Activated T-helper 17 cell treated with anti-CD3 and anti-CD28 coated beads, Interleukin-2, amount 50 U/mL, for 72 hours (primary cell): Measurements from ENCODE around the gene SDHC. TPM values are rescaled to one million over a fixed set of nuclear protein-coding genes. Genes with fewer than 3 reads are reported as not detected.

ENCODE experiments used
- ATAC-seq: fragments of 150-1000 bp; cut with Tn5 transposase; replicated peaks from 2 replicates; pipeline ENCODE4 v1.10.0; 2021; ENCODE audit warnings: mild to moderate bottlenecking, moderate library complexity
- H3K27ac Mint-ChIP-seq: one replicate; pipeline ENCODE4 v1.8.0; 2022; ENCODE audit warnings: mixed read lengths
- H3K27me3 Mint-ChIP-seq: one replicate; pipeline ENCODE4 v1.8.0; 2022; ENCODE audit warnings: mixed read lengths
- H3K36me3 Mint-ChIP-seq: one replicate; pipeline ENCODE4 v1.8.0; 2022; ENCODE audit warnings: low read depth, mild to moderate bottlenecking, mixed read lengths
- H3K4me1 Mint-ChIP-seq: one replicate; pipeline ENCODE4 v1.8.0; 2022; ENCODE audit warnings: mixed read lengths
- H3K4me3 Mint-ChIP-seq: one replicate; pipeline ENCODE4 v1.8.0; 2022; ENCODE audit warnings: mild to moderate bottlenecking, mixed read lengths
- H3K9me3 Mint-ChIP-seq: one replicate; pipeline ENCODE4 v1.8.0; 2022; ENCODE audit warnings: mixed read lengths
- total RNA-seq, 2 donors: library from RNA; stranded (reverse); gene quantifications; one replicate each; pipeline ENCODE4 v1.2.3, GENCODE V29; 2022

Gene SDHC
- total RNA-seq = 100 to 1,000 TPM; 144 to 222 TPM

GRCh38 chr1:161314201-161314981, at the start of gene SDHC:
Gene SDHC, plus strand, starts transcription at chr1:161314381. Its CDS starts 25 bp downstream, at chr1:161314406.
- H3K9me3 Mint-ChIP-seq = no peaks in the 10 kb centered on the region
- peak; percentile 100 for ATAC-seq
- H3K4me1 Mint-ChIP-seq = peaks cover 9% of the 10 kb centered on the region
- H3K27me3 Mint-ChIP-seq = no peaks in the 10 kb centered on the region
- peak within 1 kb of the TSS; percentile 96 for H3K4me3 Mint-ChIP-seq
- peaks cover 6% of the 10 kb centered on the region for H3K36me3 Mint-ChIP-seq
- H3K27ac Mint-ChIP-seq = peak within 1 kb of the TSS; percentile 98

- Mint-ChIP-seq H3K27ac (no peak overlapping the region), H3K36me3 (no peaks in the 10 kb centered on the region), H3K4me3 (no peak overlapping the region), H3K4me1 (no peaks in the 10 kb centered on the region), H3K9me3 (no peaks in the 10 kb centered on the region), H3K27me3 (peaks cover 28% of the 10 kb centered on the region)
- no peak for ATAC-seq
These were observed 48.9 kb upstream of the SDHC start for GRCh38 chr1:161265305-161265704.

- Mint-ChIP-seq H3K27ac (no peak overlapping the region), H3K4me3 (no peak overlapping the region), H3K36me3 (no peaks in the 10 kb centered on the region), H3K9me3 (no peaks in the 10 kb centered on the region), H3K27me3 (peaks cover 19% of the 10 kb centered on the region), H3K4me1 (no peaks in the 10 kb centered on the region)
- ATAC-seq = no peak
These were observed 48.0 kb upstream of the SDHC start for GRCh38 chr1:161266202-161266601.

GRCh38 chr1:161266836-161267235, 47.3 kb upstream of the SDHC start:
- H3K36me3 Mint-ChIP-seq = no peaks in the 10 kb centered on the region
- H3K9me3 Mint-ChIP-seq = no peaks in the 10 kb centered on the region
- no peak overlapping the region for H3K27ac Mint-ChIP-seq
- H3K4me3 Mint-ChIP-seq = no peak overlapping the region
- peaks cover 13% of the 10 kb centered on the region for H3K27me3 Mint-ChIP-seq
- H3K4me1 Mint-ChIP-seq = no peaks in the 10 kb centered on the region
- ATAC-seq = no peak

- ATAC-seq = no peak
- no peak overlapping the region for H3K27ac Mint-ChIP-seq
These were observed 46.9 kb upstream of the SDHC start for GRCh38 chr1:161267321-161267720.

GRCh38 chr1:161273402-161273801, 40.8 kb upstream of the SDHC start:
- Mint-ChIP-seq H3K9me3 (no peaks in the 10 kb centered on the region), H3K4me3 (no peak overlapping the region), H3K27ac (no peak overlapping the region), H3K4me1 (no peaks in the 10 kb centered on the region), H3K36me3 (no peaks in the 10 kb centered on the region), H3K27me3 (peaks cover 11% of the 10 kb centered on the region)
- no peak for ATAC-seq

More at GRCh38 chr1:161267321-161267720, 46.9 kb upstream of the SDHC start:
- Mint-ChIP-seq H3K36me3 (no peaks in the 10 kb centered on the region), H3K4me1 (no peaks in the 10 kb centered on the region), H3K27me3 (peaks cover 11% of the 10 kb centered on the region), H3K9me3 (no peaks in the 10 kb centered on the region), H3K4me3 (no peak overlapping the region)

- H3K27me3 Mint-ChIP-seq = peaks cover 11% of the 10 kb centered on the region
- ATAC-seq = no peak
- no peaks in the 10 kb centered on the region for H3K4me1 Mint-ChIP-seq
- H3K36me3 Mint-ChIP-seq = no peaks in the 10 kb centered on the region
- no peak overlapping the region for H3K4me3 Mint-ChIP-seq
- no peaks in the 10 kb centered on the region for H3K9me3 Mint-ChIP-seq
- H3K27ac Mint-ChIP-seq = no peak overlapping the region
These were observed 39.3 kb upstream of the SDHC start for GRCh38 chr1:161274874-161275273.

GRCh38 chr1:161282991-161283390, 31.2 kb upstream of the SDHC start:
- Mint-ChIP-seq H3K4me1 (no peaks in the 10 kb centered on the region), H3K9me3 (no peaks in the 10 kb centered on the region), H3K4me3 (no peak overlapping the region), H3K27me3 (peaks cover 4% of the 10 kb centered on the region), H3K36me3 (no peaks in the 10 kb centered on the region), H3K27ac (no peak overlapping the region)
- no peak for ATAC-seq

GRCh38 chr1:161285113-161285512, 29.1 kb upstream of the SDHC start:
- H3K36me3 Mint-ChIP-seq = no peaks in the 10 kb centered on the region
- H3K27ac Mint-ChIP-seq = no peak overlapping the region
- no peak overlapping the region for H3K4me3 Mint-ChIP-seq
- H3K4me1 Mint-ChIP-seq = no peaks in the 10 kb centered on the region
- no peak for ATAC-seq
- peaks cover 4% of the 10 kb centered on the region for H3K27me3 Mint-ChIP-seq
- no peaks in the 10 kb centered on the region for H3K9me3 Mint-ChIP-seq

- no peak overlapping the region for H3K4me3 Mint-ChIP-seq
- ATAC-seq = no peak
- H3K27me3 Mint-ChIP-seq = peaks cover 4% of the 10 kb centered on the region
- H3K9me3 Mint-ChIP-seq = no peaks in the 10 kb centered on the region
- H3K36me3 Mint-ChIP-seq = no peaks in the 10 kb centered on the region
- H3K27ac Mint-ChIP-seq = no peak overlapping the region
- no peaks in the 10 kb centered on the region for H3K4me1 Mint-ChIP-seq
These were observed 28.7 kb upstream of the SDHC start for GRCh38 chr1:161285521-161285920.

GRCh38 chr1:161287482-161288054, 26.6 kb upstream of the SDHC start:
- ATAC-seq = no peak
- H3K4me1 Mint-ChIP-seq = no peaks in the 10 kb centered on the region
- no peaks in the 10 kb centered on the region for H3K9me3 Mint-ChIP-seq
- peaks cover 4% of the 10 kb centered on the region for H3K27me3 Mint-ChIP-seq
- no peak overlapping the region for H3K27ac Mint-ChIP-seq
- no peaks in the 10 kb centered on the region for H3K36me3 Mint-ChIP-seq
- no peak overlapping the region for H3K4me3 Mint-ChIP-seq

- Mint-ChIP-seq H3K36me3 (no peaks in the 10 kb centered on the region), H3K27me3 (peaks cover 4% of the 10 kb centered on the region), H3K27ac (no peak overlapping the region), H3K9me3 (no peaks in the 10 kb centered on the region), H3K4me1 (no peaks in the 10 kb centered on the region), H3K4me3 (no peak overlapping the region)
- no peak for ATAC-seq
These were observed 23.4 kb upstream of the SDHC start for GRCh38 chr1:161290779-161291178.

- Mint-ChIP-seq H3K4me1 (peaks cover 5% of the 10 kb centered on the region), H3K4me3 (no peak overlapping the region), H3K9me3 (no peaks in the 10 kb centered on the region), H3K27me3 (no peaks in the 10 kb centered on the region), H3K27ac (peak overlapping the region; percentile 47), H3K36me3 (peaks cover 4% of the 10 kb centered on the region)
- no peak for ATAC-seq
These were observed 16.8 kb upstream of the SDHC start for GRCh38 chr1:161297415-161297814.

- Mint-ChIP-seq H3K27me3 (no peaks in the 10 kb centered on the region), H3K27ac (peak overlapping the region; percentile 47), H3K9me3 (no peaks in the 10 kb centered on the region), H3K36me3 (peaks cover 10% of the 10 kb centered on the region), H3K4me1 (peaks cover 5% of the 10 kb centered on the region), H3K4me3 (no peak overlapping the region)
- ATAC-seq = no peak
These were observed 16.1 kb upstream of the SDHC start for GRCh38 chr1:161298116-161298515.

GRCh38 chr1:161299347-161299746, 14.8 kb upstream of the SDHC start:
- Mint-ChIP-seq H3K27me3 (no peaks in the 10 kb centered on the region), H3K4me3 (no peak overlapping the region), H3K9me3 (no peaks in the 10 kb centered on the region), H3K36me3 (peaks cover 17% of the 10 kb centered on the region), H3K4me1 (peaks cover 6% of the 10 kb centered on the region), H3K27ac (no peak overlapping the region)
- no peak for ATAC-seq
